HG02763 (cell line): ENCODE data around the gene LACTB.

Experiments used
- ATAC-seq: cut with Tn5 transposase; IDR thresholded peaks from one replicate; pipeline ENCODE4 v1.9.1; 2021; ENCODE audit warnings: mild to moderate bottlenecking, moderate library complexity; ENCODE audit not compliant: unreplicated experiment

Gene LACTB, protein sequence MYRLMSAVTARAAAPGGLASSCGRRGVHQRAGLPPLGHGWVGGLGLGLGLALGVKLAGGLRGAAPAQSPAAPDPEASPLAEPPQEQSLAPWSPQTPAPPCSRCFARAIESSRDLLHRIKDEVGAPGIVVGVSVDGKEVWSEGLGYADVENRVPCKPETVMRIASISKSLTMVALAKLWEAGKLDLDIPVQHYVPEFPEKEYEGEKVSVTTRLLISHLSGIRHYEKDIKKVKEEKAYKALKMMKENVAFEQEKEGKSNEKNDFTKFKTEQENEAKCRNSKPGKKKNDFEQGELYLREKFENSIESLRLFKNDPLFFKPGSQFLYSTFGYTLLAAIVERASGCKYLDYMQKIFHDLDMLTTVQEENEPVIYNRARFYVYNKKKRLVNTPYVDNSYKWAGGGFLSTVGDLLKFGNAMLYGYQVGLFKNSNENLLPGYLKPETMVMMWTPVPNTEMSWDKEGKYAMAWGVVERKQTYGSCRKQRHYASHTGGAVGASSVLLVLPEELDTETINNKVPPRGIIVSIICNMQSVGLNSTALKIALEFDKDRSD

DNA sequence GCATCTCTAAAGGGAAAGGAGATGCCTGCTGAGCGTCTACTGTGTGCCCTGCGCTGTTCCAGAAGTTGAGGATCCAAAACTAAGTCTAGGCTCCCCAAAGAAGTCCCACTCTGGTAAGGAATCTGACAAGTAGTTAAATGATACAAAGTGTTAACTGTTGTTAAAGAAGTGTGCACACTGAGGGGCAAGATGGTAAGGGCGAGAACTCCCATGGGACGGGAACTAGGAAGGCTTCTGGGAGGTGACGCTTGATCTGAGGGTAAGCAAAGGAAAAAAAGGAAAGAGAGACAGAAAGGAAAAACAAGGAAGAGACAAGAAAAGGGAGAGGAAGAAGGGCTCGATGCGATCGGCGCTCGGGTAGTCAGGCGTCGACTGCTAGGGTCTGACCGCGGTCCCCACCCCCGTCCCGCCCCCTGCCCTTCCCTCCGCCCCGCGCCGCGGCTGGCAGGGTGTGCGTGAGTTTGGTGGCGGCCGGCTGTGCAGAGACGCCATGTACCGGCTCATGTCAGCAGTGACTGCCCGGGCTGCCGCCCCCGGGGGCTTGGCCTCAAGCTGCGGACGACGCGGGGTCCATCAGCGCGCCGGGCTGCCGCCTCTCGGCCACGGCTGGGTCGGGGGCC lies at the start of gene LACTB:
Gene LACTB, plus strand, starts transcription at position 480 of the 620 bp plus-strand sequence. Its CDS starts 11 bp downstream, at position 491.
- ATAC-seq: peak; percentile 59

DNA sequence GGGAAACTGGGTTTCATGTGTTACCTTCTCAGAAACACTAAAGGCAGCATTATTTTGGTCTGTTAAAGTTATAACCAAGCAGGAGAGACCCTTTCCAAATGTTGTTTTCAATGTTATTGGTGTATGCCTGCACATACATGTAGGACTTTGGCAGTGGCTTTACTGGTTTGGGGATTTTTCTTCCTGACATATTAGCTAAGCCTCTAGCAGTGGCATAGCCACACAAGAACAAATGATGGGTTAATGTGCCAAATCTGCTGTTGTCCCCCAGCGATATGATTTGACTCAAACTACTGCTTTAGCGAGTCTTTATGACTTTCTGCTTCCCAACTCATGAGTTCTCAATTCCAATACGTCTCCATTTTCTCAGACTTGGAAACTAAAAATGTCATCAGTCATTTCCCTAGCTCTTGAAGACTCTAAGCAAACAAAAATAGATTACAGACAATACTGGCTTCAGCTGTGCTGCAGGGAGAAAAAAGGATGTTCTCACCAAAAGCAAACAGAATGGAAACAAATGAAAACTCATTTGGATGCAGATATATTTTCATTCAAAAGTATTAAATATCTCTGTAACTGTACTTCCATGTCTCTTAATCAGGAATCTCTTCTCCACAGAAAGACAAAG lies 49.5 kb upstream of the LACTB start:
- ATAC-seq: no peak

DNA sequence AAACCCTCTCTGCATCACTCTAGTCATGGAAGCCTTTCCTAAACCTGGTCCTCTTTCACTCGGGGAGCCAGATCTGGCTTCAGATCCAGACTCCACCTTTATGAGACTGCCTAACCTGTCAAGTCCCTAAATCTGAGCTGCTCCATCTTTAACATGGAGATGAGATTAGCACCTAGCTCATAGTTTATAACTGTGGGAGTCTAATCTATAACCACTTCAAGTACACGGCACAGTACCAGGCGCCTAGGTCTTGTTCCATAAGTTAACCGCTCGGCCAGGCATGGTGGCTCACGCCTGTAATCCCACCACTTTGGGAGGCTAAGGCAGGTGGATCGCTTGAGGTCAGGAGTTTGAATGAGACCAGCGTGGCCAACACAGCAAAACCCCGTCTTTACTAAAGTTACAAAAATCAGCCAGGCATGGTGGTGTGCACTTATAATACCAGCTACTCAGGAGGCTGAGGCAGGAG lies 48.8 kb upstream of the LACTB start:
- no peak for ATAC-seq

DNA sequence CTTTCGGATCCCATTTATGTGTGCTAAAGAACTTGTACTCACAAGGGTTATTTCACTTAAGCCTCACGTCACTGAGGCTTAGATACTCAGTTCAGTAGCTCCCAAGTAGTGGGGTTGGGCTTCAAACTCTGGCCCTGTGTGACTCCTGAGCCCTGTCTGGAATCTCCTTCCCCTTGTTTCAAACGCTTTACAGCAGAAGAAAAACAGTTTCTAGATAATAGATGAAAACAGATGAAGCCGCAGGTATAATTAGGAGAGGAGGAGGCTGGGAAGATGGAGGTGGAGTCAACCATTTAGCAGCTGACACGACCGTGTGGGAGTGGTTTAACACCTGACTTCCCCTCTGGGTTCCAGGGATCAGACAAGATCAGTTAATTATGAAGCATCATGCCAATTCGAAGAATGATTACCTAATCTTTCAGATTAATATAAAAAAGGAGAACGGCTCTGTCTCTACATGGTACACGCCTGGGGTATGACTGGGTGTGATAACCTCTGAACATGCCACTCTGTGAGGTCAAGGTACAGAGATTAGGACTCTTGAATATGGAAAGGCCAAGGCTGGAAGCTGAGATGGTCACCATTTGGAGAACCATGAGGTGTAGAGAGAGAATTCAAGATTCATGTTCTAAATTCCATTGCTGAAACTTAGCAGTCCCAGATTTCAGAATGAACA lies 48.0 kb upstream of the LACTB start:
- ATAC-seq: no peak

DNA sequence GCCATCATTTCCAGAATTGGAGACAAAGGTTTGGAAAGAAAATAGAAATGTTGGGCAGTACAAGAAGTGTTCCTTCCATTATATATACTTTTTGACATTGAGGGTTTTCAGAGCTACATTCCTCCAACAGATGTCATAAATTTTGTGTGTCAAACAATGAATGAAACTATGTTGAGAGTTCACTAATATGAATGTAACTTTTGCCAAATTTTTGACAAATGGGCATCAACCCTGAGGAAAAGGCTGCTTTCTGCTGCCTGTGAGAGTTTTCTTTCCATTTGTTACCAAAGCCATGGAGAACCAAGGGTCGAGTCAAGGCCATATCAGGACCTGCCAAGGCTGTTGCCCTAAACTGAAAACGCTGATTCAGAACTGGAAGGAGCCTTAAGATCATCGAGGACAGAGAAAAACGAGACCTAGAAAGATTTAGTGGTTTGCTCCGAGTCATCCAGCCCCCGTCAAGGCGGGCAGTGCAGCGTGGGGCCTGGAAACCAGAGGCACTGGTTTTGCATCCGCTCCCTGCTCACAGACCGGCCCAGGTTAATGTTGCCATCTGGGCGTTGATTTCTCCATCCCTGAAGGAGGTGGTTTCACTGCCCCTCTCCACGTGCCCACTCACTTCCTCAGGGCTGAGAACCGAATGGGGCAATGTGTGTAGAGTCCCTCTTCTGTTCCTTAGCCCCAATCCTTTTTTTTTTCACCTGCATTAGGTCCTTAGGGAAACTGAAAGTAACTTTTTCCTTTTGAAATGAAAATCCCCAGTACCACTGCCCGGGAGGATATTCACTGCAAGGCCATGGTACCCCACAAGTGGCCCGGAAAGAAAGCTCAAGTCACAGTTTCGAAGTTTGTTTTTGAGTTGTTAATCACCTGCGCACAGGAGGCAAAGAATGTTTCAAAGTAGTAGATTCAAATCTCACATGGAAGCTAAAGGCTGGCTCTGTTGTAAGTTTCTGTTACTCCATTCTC lies 46.4 kb upstream of the LACTB start:
- no peak for ATAC-seq

DNA sequence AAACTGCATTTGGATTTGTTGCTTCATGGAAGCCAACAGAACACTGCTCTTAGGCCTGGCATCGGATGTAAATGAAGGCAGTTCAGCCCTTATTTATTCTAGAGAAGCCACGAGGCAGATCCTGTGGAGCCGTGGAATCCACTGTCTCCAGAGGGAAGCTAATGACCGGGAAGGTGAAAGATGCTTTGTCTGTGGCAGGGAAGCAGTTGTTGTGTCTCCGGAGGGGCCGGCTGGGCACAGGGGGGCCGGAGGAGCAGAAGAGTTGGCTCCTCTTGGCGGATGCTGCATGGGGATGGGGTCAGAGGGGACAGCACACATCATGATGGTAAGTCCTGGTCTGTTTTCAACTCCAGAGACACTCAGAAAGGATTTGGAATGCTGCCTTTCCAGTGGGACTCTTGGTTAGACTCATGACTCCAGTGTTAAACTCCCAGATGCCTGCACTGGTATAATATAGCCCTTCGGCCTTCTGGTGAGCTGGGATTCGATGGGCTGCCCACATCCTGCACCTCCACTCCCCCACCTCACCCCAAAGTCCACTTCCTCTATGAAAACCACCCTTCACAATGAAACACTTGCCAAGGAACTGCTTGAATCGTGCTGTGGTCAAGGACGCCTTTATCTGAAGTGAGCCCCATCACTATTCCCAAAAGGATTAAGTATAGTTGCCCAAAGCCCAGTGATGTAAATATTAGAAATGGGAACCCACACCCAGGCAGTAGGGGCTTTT lies 45.5 kb upstream of the LACTB start:
- ATAC-seq: no peak

DNA sequence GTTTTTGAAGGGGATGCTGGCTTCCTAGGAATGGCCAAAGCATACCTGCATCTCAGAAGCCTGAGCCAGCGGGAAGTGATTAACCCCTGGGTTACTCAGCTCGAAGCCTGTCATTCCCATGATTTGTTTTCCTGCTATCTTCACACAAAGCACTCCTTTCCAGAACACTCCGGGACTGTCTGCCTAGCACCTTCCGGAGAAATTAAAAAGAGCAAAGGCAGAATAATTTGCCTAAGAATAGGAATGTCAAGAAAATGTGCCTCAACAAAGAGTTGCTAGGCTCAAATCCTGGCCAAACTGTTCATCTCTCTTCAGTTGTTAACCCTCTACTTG lies 45.0 kb upstream of the LACTB start:
- no peak for ATAC-seq

DNA sequence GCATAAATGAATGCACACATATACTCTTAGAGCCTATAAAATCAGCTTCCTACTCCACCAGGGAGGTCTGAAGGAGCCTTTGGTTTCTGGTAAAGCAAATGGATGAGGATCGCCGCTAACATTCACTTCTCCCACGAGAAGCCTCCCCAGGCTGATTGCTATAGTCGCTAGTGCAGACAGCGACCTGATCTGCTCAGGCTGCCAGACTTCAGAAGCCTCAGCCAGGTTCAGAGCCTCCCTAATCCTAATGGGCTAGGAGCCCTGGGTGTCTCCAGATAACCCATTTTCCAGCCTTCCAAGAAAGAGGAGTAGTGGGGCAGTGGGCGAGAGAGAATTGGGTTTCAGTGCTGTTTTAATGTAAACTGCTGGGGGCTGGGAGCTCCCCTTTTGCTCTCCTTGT lies 43.7 kb upstream of the LACTB start:
- ATAC-seq: no peak

DNA sequence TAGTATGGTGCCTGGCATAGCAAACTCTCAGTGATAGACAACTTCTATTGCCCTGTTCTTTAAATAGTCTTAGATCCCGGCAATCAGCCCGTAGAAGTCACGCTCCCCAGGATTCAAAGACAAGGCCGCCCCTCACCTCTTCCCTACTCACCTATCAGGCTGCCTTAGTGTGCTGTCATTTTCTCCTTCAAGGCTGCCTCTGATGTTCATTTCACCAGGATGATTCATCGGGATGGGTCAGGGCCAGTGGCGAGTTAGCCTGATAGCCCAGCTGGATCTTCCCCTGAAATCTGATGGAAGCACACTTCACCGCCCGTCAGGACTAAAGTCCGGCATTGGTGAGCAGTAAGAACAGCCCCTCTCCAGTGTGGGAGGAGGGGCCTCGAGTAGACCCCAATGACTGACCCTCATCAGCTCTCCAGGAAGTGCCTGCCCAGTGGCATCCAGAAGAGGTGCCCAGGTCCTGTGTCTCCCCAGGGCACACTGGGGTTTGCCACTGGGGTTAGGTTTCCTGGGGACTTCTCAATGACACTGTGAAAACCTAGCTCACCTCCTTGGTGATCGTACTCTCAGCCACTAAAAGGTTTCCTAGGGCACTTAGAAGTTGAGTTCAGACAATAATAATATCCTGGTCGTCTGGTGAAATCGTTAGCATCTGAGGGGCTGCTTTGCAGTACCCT lies 41.6 kb upstream of the LACTB start:
- no peak for ATAC-seq

DNA sequence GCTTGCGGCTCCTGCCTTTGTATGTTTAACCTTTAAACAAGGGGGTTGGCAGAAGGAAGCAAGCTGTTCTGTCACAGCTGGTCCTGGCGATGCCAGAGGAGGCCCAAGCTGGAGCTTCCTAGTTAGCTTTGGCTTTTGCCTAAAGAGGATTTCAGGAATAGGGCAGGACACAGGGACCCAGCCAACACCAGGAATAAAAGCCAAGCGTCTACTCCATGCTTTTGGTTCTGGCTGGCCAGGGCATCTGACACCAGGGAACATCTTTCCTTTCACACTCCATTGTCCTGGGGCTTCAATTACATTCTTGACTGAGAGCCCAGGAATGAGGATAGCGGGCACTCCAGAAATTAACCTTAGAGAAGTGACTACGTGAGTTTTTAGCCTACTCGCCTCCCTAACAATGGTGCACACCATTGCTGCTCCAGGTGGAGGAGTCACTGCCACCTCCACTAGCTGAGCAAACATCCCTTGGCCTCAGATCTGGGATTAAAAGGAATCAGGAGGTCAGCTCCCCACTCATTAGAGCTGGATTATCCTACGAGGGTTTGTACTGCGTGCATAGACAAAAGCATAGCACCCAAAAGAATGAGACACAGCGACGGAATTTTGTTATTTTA lies 40.9 kb upstream of the LACTB start:
- no peak for ATAC-seq

DNA sequence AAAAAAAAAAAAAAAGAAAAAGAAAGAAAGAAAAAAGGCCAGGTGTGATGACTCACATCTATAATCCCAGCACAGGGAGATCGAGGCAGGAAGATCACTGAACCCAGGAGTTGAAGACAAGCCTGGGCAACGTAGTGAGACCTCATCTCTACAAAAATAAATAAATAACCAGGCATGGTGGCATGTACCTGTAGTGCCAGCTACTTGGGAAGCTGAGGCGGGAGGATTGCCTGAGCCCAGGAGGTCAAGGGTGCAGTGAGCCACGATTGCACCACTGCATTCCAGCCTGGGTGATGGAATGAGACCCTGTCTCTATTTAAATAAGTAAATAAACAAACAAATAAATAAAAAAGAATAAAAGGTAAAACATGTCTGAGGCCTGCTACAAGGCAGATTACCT lies 39.3 kb upstream of the LACTB start:
- no peak for ATAC-seq

DNA sequence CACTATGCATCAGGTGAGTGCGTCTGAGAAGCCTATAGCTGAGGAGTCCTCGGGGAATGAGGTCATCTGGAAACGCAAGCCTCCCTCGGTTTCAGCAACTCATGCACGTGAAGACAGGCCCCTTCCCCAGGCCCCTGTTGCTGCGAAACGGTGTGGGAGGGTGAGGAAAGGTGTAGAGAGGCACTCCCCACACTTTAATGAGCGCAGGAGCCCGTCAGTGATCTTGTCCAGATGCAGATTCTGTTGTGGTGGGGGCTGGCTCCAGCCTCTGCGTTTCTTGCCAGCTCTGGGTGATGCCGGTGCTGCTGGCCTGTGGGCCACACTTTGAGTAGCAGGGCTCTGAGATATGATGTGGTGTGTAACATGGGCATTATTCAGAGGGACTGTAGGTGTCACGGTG lies 38.6 kb upstream of the LACTB start:
- ATAC-seq: no peak

DNA sequence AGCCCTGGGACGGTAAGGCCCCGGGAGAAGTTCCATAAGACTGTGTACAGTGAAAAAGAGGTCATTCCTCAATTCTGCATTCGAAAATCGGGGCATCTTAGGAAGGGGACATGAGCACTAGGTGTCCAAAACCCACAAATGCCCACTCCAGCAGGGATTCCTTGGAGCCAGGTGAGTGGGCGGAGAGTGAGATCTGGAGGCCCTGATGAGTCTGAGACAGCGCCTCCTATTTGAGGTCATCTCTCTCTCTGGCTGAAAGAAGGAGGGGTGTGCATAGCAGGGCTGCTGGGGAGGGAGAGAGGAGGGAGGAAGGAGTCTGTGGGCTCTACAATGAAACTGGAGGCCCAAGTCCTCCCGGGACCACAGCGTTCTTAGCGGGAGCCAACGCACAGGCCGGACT lies 38.1 kb upstream of the LACTB start:
- no peak for ATAC-seq

DNA sequence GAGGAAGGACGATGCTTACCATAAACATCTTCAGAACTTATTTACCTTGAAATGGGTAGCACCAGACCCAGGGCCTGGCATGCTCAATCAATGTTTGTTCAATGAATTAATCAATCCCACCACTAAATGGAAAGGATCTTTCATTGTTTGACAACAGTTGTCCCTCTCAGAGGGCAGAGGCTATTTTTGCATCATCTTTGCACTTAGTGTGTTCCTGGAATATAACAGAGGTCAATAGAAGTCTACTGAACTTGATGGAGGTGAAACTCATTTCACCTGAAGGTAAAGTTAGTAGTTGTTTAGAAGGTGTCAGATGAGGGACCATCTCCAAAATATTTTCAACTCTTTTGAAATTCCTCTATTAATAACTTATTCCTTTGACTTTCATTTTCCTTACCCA lies 36.9 kb upstream of the LACTB start:
- ATAC-seq: no peak

DNA sequence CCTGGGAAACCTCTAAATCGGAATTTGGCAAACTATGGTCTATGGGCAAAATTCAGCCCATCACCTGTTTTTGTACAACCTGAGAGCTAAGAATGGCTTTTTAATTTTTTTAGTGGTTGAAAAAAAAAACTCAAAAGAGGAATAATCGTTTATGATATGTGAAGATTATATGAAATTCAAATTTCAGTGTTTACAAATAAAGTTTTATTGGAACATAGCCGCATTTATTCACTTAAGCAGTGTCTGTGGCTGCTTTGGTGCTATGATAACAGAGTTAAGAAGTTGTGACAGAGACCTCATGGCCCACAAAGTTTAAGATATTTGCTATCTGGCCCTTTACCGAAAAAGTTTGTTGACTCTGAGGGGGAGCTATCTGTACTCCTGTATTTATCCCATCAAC lies 36.4 kb upstream of the LACTB start:
- ATAC-seq: no peak

DNA sequence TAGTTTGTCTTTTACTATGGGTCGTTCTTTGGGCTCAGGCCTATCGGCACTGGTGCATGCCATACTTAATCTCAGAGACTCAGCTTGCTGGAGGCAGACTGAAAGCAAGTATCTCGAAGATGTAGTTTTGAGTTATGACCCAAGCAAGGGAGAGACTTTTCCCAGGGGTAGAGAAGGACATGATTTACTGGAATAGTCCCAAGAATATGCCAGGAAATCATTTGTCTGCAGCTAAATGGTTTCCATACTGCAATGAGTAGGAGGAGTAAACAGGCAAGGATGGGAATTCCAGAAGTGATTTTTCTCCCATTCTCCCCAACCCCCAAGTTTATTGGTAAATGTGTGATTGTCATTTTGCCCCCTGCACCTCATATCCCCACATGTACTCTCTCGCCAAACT lies 35.4 kb upstream of the LACTB start:
- no peak for ATAC-seq

DNA sequence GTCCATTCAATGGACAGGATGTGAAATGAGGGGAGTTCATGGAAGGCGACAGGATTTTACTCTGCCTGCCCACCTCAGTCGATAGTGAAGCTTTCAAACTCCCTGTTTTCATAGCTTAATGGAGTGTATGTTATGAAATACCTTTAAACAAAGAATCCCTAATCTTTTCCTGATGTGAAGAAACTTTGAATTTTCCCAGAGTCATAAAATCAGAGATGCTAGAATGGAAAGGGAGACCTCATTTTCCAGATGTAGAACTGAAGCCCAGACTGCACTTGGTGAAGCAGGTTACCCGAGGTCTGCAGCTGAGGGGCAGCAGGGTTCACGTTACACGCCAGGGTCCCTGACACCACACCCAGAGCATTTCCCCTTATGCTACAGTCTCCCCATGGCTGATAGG lies 34.7 kb upstream of the LACTB start:
- no peak for ATAC-seq

DNA sequence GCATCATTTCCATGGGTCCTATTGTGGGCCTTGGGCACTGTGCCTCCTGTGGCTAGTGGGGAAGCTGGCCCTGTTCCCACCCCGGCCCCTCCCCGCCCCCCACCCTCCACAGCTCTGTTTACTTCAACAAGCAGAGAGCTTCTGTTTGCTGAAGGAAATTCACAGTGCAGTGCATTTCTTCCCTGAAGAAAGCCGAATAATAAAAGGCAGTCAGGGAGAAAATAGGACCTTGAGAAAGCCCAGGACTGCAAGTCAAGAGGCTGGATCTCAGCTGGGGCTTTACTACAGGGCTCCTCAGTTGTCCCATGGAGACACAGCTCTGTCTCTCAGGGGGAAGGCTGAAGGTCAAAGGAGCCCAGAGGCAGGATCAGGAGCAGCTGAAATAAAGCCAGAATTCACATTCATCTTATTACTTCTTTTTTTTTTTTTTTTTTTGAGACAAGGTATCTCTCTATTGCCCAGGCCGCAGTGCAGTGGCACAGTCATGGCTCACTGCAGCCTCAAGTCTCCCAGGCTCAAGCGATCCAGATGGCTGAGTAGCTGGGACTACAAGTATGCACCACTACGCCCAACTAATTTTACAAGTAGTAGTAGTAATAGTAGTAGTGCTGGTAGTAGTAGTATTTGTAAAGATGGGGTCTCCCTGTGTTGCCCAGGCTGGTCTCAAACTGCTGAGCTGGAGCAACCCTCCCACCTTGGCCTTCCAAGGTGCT lies 33.0 kb upstream of the LACTB start:
- ATAC-seq: no peak
